ENCODE measurements around the gene CANT1. TPM values are rescaled to one million over a fixed set of nuclear protein-coding genes. Genes with fewer than 3 reads are reported as not detected.
A peak's percentile ranks its signal among the peaks of the same experiment; 100 is the strongest.

CANT1 gene
- total RNA-seq = 132 TPM

- peak; percentile 81 for DNase-seq (ENCODE audit: low spot score)
These were observed at the start of gene CANT1 for GRCh38 chr17:79009397-79010303. Gene CANT1 (minus strand): TSS chr17:79009764. CDS start chr17:78997622, 12,142 bp downstream.

GRCh38 chr17:79057737-79058385, 48.3 kb upstream of the CANT1 start:
- no peak for DNase-seq (ENCODE audit: low spot score)

GRCh38 chr17:79055197-79055596, 45.6 kb upstream of the CANT1 start:
- DNase-seq (ENCODE audit: low spot score) = no peak

GRCh38 chr17:79054200-79054960, 44.8 kb upstream of the CANT1 start:
- DNase-seq (ENCODE audit: low spot score) = no peak

- no peak for DNase-seq (ENCODE audit: low spot score)
These were observed 43.8 kb upstream of the CANT1 start for GRCh38 chr17:79053251-79053925.

GRCh38 chr17:79052131-79052530, 42.6 kb upstream of the CANT1 start:
- DNase-seq (ENCODE audit: low spot score) = no peak

- no peak for DNase-seq (ENCODE audit: low spot score)
These were observed 41.7 kb upstream of the CANT1 start for GRCh38 chr17:79051306-79051705.

GRCh38 chr17:79050551-79050950, 41.0 kb upstream of the CANT1 start:
- no peak for DNase-seq (ENCODE audit: low spot score)

GRCh38 chr17:79049821-79050220, 40.3 kb upstream of the CANT1 start:
- no peak for DNase-seq (ENCODE audit: low spot score)

GRCh38 chr17:79048826-79049755, 39.5 kb upstream of the CANT1 start:
- DNase-seq (ENCODE audit: low spot score) = no peak

GRCh38 chr17:79047923-79048825, 38.6 kb upstream of the CANT1 start:
- DNase-seq (ENCODE audit: low spot score) = no peak

- no peak for DNase-seq (ENCODE audit: low spot score)
These were observed 37.8 kb upstream of the CANT1 start for GRCh38 chr17:79047291-79047920.

GRCh38 chr17:79046916-79047280, 37.3 kb upstream of the CANT1 start:
- DNase-seq (ENCODE audit: low spot score) = no peak

- no peak for DNase-seq (ENCODE audit: low spot score)
These were observed 36.8 kb upstream of the CANT1 start for GRCh38 chr17:79046197-79046915.

GRCh38 chr17:79045842-79046196, 36.3 kb upstream of the CANT1 start:
- DNase-seq (ENCODE audit: low spot score) = peak; percentile 71

GRCh38 chr17:79045001-79045729, 35.6 kb upstream of the CANT1 start:
- DNase-seq (ENCODE audit: low spot score) = no peak

- no peak for DNase-seq (ENCODE audit: low spot score)
These were observed 34.9 kb upstream of the CANT1 start for GRCh38 chr17:79044462-79044861.

- no peak for DNase-seq (ENCODE audit: low spot score)
These were observed 34.4 kb upstream of the CANT1 start for GRCh38 chr17:79043931-79044320.
